Stimulated activated CD4-positive, alpha-beta T cell treated with anti-CD3 and anti-CD28 coated beads, Interleukin-12 subunit alpha, Interleukin-12 subunit beta, amount 100 ng/mL, for 24 hours (primary cell): Measurements from ENCODE around the gene OPA3.
A peak's percentile ranks its signal among the peaks of the same experiment; 100 is the strongest.
"Not testable (repeated sequence)": the region's sequence is repeated elsewhere in the genome, so short reads cannot be mapped to it uniquely, and the experiment has no call there.

ENCODE experiments used
- DNase-seq, 2 experiments: peaks; one replicate each; pipeline ENCODE4 v3.0.0-alpha.2; 2020; ENCODE audit warnings: low read depth in 2 of 2

The OPA3 gene

DNA sequence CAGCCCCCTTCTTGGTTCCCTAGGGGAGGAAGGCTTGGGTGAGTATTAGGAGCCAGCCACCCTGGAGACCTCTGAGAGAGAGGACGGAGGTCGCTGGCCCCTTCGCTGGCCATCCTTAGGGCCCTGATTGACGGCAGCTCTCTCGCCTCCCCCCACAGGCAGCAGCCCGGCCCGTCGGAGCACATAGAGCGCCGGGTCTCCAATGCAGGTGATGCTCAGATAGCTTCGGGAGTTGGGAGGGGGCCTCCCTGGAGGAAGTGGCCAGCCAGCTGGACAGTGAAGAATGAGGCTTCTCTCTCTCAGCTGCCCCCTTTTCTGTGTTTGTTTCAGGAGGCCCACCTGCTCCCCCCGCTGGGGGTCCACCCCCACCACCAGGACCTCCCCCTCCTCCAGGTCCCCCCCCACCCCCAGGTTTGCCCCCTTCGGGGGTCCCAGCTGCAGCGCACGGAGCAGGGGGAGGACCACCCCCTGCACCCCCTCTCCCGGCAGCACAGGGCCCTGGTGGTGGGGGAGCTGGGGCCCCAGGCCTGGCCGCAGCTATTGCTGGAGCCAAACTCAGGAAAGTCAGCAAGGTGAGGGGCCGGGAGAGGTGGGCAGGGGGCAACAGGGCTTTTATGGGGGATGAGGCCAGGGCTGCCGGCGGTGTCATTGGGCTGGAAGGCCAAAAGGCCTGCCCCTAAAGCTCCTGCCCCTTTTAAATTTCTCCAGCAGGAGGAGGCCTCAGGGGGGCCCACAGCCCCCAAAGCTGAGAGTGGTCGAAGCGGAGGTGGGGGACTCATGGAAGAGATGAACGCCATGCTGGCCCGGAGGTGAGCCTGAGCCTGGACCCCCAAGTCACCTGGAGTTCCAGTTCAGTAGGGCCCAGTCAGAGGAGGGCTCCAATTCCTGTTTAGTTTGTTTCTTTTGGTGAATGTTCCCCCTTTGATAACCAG lies 62.3 kb downstream of the OPA3 start:
- DNase-seq: no peak

- no peak for DNase-seq
These were observed 66.2 kb downstream of the OPA3 start for GRCh38 chr19:45518469-45518826.

- no peak for DNase-seq
These were observed 66.7 kb downstream of the OPA3 start for GRCh38 chr19:45517641-45518468.

- no peak for DNase-seq
These were observed 67.4 kb downstream of the OPA3 start for GRCh38 chr19:45517238-45517637.

- DNase-seq: no peak
These were observed 68.7 kb downstream of the OPA3 start for GRCh38 chr19:45515807-45516401.

DNA sequence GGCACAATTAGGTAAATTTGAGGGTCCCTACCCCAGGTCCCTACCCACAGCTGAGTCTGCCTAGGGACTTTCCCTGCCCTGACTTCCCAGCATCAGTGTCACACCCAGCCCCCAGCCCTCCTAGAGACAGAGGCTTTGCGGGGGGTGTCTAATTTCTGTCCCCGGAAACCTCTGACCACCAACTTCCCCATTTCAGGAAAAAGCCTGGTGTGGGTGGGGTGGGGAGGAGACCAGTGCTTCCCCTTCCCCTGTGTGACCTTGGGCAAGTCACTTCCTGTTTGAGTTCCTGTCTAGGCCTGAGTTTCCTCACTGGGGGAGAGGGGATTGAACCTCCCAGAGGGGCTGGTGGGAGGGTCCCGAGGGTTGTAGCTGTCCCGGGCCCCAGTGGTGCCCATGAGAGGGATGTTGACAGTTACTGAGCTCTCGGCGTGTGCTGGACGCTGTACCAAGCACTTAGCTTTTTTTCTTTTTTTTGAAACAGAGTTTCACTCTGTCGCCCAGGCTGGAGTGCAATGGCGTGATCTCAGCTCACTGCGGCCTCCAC lies 69.4 kb downstream of the OPA3 start:
- DNase-seq: no peak

GRCh38 chr19:45514376-45515051 lies 70.1 kb downstream of the OPA3 start:
- DNase-seq: no peak

DNA sequence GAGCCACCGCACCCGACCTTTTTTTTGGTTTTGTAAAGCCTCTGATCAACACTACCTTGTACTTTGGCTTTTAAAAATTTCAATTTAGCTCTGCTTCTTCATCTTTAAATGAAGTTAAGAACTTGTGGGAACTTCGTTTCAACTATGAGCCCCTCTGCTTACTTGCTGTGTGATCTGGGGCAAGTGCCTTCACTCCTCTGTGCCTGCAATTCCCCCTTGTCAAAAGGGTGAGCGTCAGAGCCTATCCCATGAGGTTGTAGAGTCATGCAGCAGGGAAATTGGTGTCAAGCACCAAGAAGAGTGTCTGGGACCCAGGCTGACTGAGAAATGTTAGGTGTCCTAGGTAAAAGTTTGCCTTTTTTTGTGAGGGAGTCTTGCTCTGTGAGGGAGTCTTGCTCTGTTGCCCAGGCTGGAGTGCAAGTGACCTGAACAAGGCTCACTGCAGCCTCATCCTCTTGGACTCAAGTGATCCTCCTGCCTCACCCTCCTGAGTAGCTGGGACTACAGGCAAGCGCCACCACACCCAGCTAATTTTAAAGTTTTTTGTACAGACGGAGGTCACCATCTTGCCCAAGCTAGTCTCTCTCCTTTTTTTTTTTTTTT lies 71.6 kb downstream of the OPA3 start:
- DNase-seq: no peak

DNA sequence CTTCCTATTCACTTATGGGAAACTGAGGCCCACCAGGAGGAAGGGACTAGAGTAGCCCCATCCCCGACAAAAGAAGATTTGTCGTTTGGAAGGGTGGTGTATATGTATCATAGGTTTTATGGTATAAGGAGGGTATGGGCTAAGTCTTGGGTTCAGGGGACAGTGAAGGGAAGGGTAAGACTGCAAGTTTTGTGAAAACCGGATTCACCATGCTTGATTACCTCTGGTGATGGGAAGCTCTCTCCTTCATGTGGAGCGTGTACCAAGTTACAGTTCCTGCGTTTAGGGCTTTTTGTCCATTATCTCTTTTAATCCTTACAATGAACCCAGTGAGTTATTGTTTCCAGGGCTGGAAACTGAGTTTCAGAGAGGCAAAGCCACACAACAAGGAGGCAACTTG lies 73.5 kb downstream of the OPA3 start:
- DNase-seq: no peak

- not testable (repeated sequence) for DNase-seq
These were observed 74.2 kb downstream of the OPA3 start for GRCh38 chr19:45510352-45510751.

DNA sequence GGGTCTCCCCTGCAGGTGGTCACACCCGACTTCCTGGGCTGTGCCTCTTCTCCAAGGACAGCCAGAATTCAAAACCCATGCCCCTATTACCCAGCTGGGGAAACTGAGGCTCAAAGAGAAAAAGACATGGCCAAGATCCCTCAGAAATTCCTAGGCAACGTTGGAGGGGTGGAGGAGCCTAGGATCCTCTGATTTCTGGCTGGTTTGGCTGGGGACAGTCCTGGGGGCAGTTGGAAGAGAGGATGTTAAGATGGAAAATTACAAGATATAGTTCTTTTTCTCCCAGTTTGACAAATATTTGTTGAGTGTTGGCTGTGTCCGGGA lies 74.9 kb downstream of the OPA3 start:
- DNase-seq: no peak

DNA sequence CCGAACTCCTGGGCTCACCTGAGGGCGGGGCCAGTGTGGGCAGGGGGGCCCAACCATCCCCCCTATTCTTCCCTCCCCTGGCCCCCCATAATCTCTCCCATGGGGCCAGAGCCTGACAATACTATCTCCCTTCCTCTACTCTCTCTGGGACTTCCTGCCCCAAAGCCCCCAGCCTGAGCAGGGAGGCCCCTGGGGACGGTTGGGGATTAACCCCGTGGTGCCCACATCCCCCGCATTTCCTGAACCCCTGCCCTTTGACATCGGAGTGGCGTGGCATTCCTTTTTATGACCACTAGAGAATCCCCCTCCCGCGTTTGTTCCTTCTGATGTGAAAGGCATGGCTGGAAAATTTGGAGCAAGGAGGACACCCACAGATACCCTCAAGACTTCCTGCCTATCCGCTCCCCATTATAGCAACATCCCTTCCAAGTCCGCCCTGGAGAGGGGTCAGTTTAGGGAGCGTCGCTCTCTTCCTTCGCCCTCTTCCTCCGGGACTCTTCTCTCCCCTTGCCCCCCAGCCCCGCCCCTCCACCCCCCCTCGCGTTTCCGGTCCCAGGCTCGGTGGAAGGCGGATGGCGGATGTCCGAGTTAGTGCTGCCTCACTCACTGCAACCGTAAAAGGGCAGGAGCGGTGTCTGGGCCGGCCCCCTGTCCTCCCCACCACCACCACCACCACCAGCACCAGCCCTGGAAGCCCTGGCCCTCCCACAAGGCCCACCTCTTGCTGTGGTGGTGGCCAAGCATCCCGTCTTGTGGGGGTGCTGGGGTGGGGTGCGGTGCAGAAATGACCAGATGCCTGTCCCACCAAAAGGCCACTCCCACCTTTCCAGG lies 75.5 kb downstream of the OPA3 start:
- no peak for DNase-seq

DNA sequence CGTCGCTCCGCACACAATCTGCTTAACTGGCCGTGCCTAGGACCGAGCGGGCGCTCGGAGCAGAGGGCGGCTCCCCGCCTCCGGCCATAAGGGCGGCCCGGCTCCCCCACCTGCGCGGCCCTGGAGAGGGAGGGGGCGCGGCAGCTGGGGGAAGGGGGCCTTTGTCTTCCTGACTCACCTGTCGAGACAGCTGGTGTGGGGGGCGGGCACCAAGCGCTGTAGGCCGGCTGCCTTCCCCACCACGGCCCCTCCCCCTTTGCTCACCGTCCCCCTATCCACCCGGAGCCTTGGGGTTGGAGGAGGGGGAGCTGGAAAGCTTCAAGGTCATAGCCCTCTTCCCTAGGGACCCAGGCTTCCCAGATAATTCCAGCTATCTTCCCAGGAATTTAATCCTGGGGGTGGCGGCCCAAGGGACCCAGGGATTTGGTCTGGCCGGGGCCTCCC lies 76.2 kb downstream of the OPA3 start:
- DNase-seq: no peak

GRCh38 chr19:45507872-45508416 lies 76.7 kb downstream of the OPA3 start:
- DNase-seq: no peak

DNA sequence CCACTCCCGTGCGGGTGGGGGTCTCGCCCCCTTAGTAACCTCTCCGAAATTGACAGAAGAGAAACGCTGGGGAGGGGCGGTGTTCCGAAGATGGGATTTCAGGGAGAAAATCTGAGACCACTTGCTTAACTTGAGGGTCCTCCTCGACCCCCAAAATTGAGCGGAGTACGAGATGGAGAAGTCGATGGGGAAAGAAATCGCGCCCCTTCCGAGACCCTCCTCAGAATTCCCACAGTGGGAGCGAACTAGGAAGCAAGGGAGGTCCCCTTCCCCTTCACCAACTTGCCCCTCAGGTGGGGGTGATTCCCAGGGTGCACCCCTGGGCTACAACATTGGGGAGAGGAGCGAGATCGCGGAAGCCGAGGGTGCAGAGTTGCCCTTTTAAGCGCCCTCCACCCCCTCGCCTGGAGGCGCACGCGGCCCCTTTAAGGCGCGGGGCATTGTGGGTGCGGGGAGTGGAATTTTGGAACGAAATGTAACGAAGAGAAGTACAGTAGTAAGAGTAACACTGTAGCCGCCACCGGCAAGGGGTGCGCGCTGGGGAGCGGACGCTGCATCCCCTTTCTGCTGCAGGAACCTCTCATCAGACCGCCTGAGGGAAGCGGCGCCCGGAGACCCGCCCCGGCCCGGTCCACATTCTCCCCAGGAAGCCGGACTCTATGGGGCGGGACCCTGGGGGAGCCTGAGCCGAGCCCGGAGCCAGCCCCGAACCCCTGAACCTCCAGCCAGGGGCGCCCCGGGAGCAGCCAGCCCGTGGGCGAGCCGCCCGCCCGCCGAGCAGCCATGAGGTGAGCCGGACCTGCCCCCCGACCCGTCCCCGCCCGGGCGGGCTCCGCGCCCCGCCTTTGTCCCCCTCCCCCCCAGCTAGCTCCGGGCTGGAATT lies 77.4 kb downstream of the OPA3 start, which contains the start of gene VASP:
Gene VASP, plus strand, starts transcription at position 491 of the 883 bp plus-strand sequence. Its CDS starts 293 bp downstream, at position 784.
- DNase-seq: peak; percentile 81 to 89

DNA sequence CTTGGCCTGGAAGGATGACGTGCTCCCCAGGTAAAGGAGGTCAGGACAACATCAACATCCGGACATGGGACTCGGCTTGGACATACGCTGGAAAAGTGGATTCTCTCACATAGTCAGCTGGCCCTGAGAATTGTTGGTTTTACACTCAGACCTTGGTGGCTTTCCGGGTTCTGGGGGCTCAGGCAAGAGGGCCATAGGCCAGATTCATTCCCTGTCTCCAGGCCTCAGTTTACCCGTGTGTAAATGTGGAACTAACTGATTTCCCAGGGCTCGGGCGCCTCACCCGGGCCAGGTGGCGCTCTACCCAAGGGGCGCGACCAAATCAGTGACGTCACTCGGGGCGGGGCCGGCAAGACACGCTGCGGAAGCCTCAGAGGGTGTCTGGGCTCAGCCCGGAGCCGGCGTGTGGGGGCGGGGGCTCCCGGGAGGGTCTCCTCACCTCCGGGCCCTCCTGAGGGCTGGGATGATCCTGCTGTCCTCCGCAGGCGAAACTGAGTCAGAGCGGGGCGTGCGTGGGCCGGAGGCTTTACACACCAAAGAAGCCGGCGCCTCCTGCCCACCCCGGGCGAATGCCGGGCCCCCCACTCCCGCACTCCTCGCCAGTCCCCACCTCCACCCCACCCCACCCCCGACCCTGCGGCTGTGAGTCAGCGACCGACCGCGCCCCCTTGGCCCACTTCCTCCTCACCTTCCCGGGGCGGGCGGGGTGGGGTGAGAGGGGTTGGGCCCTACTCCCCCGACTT lies 78.2 kb downstream of the OPA3 start:
- peak; percentile 95 to 99 for DNase-seq

DNA sequence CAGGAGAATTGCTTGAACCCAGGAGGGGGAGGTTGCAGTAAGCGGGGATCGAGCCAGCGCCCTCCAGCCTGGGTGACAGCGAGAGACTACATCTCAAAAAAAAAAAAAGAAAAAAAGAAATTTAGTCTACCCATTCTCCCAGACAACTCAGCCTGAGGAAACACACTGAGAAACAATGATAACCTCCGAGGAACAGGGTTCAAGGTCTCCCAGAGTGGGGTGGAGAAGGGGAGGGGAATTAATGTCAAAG lies 78.7 kb downstream of the OPA3 start:
- no peak for DNase-seq
